ENCODE data around the gene NTM. TPM values are rescaled to one million over a fixed set of nuclear protein-coding genes. Genes with fewer than 3 reads are reported as not detected.

The NTM gene
- total and polyA plus RNA-seq, 2 experiments from 2014 or later: 25.9 to 49.0 TPM

DNA sequence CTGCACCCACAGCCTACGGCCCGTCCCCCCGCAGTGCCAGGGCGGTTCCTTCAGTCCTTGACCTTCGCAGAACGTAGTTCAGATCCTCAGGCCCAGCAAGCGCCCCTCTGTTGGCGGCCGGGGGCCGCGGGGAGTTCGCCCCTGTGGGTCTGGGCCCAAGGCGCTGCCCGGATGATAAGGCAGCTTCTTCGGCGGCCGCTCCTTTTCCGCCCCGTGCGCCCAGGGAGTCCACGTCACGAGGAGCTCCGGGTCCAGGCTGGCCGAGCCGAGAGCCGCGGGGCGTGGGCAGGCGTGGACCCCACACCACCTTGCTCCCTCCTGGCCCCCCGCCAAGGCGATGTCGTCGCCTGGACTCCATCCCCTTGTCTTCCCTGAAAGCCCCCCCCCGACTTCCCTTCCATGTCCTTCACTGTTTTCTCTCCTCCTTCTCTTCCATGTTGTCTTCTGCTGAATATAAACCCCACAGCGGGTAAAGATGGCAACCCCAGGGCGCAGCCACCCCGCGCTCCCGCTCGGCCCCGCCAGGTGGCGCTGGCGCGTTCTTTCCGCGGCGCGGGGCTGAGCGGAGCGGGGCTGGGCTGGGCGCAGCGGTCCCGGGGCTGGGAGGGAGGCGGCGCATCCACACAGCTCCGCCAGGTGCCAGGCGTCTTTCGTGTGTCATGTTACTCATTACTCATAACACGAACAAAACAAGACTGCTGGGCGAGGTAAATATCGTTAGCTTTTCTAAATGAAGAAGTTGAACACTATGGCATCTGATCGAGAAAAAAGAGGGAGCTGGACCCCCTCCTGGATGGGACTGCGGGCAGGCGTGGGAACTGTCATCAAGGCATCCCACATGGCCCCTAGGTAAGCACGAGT is 321.0 kb downstream of the NTM start:
- Histone ChIP-seq H3K79me2 (ENCODE audit: insufficient read depth) (no peaks in the 10 kb centered on the region), H3K27me3 (replicated peaks; ENCODE audit: insufficient read depth) (no peaks in the 10 kb centered on the region), H4K20me1 (ENCODE audit: insufficient read depth) (no peaks in the 10 kb centered on the region), H3F3A (ENCODE audit: insufficient read depth) (no peaks in the 10 kb centered on the region), H3K9me2 (ENCODE audit: insufficient read depth) (no peaks in the 10 kb centered on the region), H3K27ac (no peak overlapping the region), H2AFZ (0 out of 2 replicates have a peak overlapping the region, but pooled peaks have one; percentile 4), H3K36me3 (ENCODE audit: low read depth) (no peaks in the 10 kb centered on the region), H3K4me2 (ENCODE audit: unreplicated experiment) (peak overlapping the region; percentile 58), H3K9ac (no peak overlapping the region), H3K9me3 (ENCODE audit: low read depth) (no peaks in the 10 kb centered on the region), H3K4me3 (0 out of 2 replicates have a peak overlapping the region, but pooled peaks have one; percentile 25), H3K4me1 (ENCODE audit: insufficient read depth) (no peaks in the 10 kb centered on the region)
- in situ Hi-C loops (cut with MboI): no loop called here
- TF ChIP-seq EZH2 (IDR thresholded peaks at IDR 0.05; ENCODE audit: insufficient read depth, poor library complexity, severe bottlenecking) (no peak), EZH2phosphoT487 (IDR thresholded peaks at IDR 0.05; ENCODE audit: insufficient read depth, low read depth) (no peak)
- WGBS, 2 experiments (ENCODE audit: low coverage in 1 of 2, low lambda C conversion rate in 2 of 2, missing lambda C conversion rate in 2 of 2): 21 to 43% methylated on average over 36 to 55 of the region's 65 CpGs
- DNase-seq: peak; percentile 76

DNA sequence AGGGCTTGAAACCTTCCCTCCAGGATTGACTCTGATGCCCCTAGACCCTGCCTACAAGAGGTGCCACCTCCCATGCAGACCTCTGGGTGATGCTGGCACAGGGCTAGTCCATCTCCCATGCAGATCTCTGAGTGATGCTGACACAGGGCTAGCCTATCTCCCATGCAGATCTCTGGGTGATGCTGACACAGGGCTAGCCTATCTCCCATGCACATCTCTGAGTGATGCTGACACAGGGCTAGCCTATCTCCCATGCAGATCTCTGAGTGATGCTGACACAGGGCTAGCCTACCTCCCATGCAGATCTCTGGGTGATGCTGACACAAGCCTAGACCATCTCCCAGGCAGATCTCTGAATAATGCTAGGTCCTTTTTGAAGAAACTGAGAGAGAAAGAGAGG is 321.7 kb downstream of the NTM start:
- no peak overlapping the region for H3K4me3 ChIP-seq
- no peaks in the 10 kb centered on the region for H3K27me3 ChIP-seq (replicated peaks; ENCODE audit: insufficient read depth)
- no peak overlapping the region for H3K27ac ChIP-seq
- peak; percentile 47 for DNase-seq
- H3K79me2 ChIP-seq (ENCODE audit: insufficient read depth): no peaks in the 10 kb centered on the region
- in situ Hi-C loops (cut with MboI): no loop called here
- H3K9ac ChIP-seq: no peak overlapping the region
- H3F3A ChIP-seq (ENCODE audit: insufficient read depth): no peaks in the 10 kb centered on the region
- no peak overlapping the region for H3K4me2 ChIP-seq (ENCODE audit: unreplicated experiment)
- no peaks in the 10 kb centered on the region for H3K9me3 ChIP-seq (ENCODE audit: low read depth)
- no peak for TF ChIP-seq EZH2phosphoT487 (IDR thresholded peaks at IDR 0.05; ENCODE audit: insufficient read depth, low read depth)
- no peak for TF ChIP-seq EZH2 (IDR thresholded peaks at IDR 0.05; ENCODE audit: insufficient read depth, poor library complexity, severe bottlenecking)
- no peaks in the 10 kb centered on the region for H4K20me1 ChIP-seq (ENCODE audit: insufficient read depth)
- H2AFZ ChIP-seq: 0 out of 2 replicates have a peak overlapping the region, but pooled peaks have one; percentile 4
- H3K36me3 ChIP-seq (ENCODE audit: low read depth): no peaks in the 10 kb centered on the region
- no peaks in the 10 kb centered on the region for H3K9me2 ChIP-seq (ENCODE audit: insufficient read depth)
- no peaks in the 10 kb centered on the region for H3K4me1 ChIP-seq (ENCODE audit: insufficient read depth)

DNA sequence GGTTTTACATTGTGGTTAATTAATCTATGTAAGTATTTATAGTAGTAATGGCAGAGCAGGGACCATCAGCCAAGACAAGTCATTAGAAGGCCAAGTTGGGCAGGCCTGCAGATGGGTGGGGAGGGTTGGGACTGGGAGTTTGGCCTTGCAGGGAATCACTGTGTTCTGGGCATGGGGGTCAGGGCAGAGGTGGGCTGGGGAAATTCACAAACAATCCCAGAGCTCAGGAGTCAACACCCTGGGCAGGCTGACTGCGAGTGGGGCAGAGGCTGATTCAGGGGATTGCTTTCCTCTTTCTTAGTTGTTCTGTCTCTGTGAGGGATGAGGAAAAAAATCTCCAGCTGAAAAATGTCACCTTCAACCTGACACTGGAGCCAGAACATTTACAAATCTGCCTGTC is 322.5 kb downstream of the NTM start:
- Histone ChIP-seq H3K27me3 (replicated peaks; ENCODE audit: insufficient read depth) (no peaks in the 10 kb centered on the region), H3K4me2 (ENCODE audit: unreplicated experiment) (no peak overlapping the region), H3K9me2 (ENCODE audit: insufficient read depth) (no peaks in the 10 kb centered on the region), H4K20me1 (ENCODE audit: insufficient read depth) (no peaks in the 10 kb centered on the region), H3K4me1 (ENCODE audit: insufficient read depth) (no peaks in the 10 kb centered on the region), H3K4me3 (no peak overlapping the region), H3F3A (ENCODE audit: insufficient read depth) (no peaks in the 10 kb centered on the region), H3K79me2 (ENCODE audit: insufficient read depth) (no peaks in the 10 kb centered on the region), H3K9me3 (ENCODE audit: low read depth) (no peaks in the 10 kb centered on the region), H3K9ac (no peak overlapping the region), H3K36me3 (ENCODE audit: low read depth) (no peaks in the 10 kb centered on the region), H3K27ac (no peak overlapping the region), H2AFZ (no peak overlapping the region)
- 79 to 95% methylated on average over 1 of the region's 1 CpG for WGBS, 2 experiments (ENCODE audit: low coverage in 1 of 2, low lambda C conversion rate in 2 of 2, missing lambda C conversion rate in 2 of 2)
- in situ Hi-C loops (cut with MboI): no loop called here
- TF ChIP-seq EZH2 (IDR thresholded peaks at IDR 0.05; ENCODE audit: insufficient read depth, poor library complexity, severe bottlenecking) (no peak), EZH2phosphoT487 (IDR thresholded peaks at IDR 0.05; ENCODE audit: insufficient read depth, low read depth) (no peak)
- no peak for DNase-seq

DNA sequence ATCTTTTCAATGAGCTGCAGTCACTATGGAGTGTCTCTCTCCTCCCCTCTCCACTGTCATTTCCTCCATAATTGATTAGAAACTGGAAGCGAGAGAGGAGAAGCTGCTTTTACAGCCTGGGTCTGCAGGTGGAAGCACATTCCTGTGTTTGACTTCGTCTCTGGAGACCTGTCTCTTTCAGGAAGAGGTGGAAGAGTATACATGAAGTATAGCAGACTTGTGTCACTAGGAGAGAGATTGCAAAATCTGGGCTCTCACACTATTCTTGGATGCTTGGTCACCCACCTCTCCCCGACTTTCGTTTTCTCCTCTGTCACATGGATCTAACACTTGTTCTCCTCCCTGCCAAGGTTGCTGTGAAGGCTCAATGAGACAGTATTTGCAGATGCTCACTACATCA is 323.3 kb downstream of the NTM start:
- Histone ChIP-seq H3K9me2 (ENCODE audit: insufficient read depth) (no peaks in the 10 kb centered on the region), H3F3A (ENCODE audit: insufficient read depth) (no peaks in the 10 kb centered on the region), H3K27ac (no peak overlapping the region), H3K9ac (no peak overlapping the region), H3K4me1 (ENCODE audit: insufficient read depth) (no peaks in the 10 kb centered on the region), H3K4me2 (ENCODE audit: unreplicated experiment) (no peak overlapping the region), H3K27me3 (replicated peaks; ENCODE audit: insufficient read depth) (no peaks in the 10 kb centered on the region), H3K9me3 (ENCODE audit: low read depth) (no peaks in the 10 kb centered on the region), H3K79me2 (ENCODE audit: insufficient read depth) (no peaks in the 10 kb centered on the region), H2AFZ (no peak overlapping the region), H3K36me3 (ENCODE audit: low read depth) (no peaks in the 10 kb centered on the region), H3K4me3 (no peak overlapping the region), H4K20me1 (ENCODE audit: insufficient read depth) (no peaks in the 10 kb centered on the region)
- whole genome bisulfite sequencing, 2 experiments (ENCODE audit: low coverage in 1 of 2, low lambda C conversion rate in 2 of 2, missing lambda C conversion rate in 2 of 2): 78 to 87% methylated on average over 4 of the region's 4 CpGs
- DNase-seq: peak; percentile 7
- TF ChIP-seq EZH2 (IDR thresholded peaks at IDR 0.05; ENCODE audit: insufficient read depth, poor library complexity, severe bottlenecking) (no peak), EZH2phosphoT487 (IDR thresholded peaks at IDR 0.05; ENCODE audit: insufficient read depth, low read depth) (no peak)
- in situ Hi-C loops (cut with MboI): no loop called here

Measured in GM23248 (cell line).